Transverse colon (tissue), 4 donors: ENCODE results near the gene QKI. TPM values are rescaled to one million over a fixed set of nuclear protein-coding genes. Genes with fewer than 3 reads are reported as not detected.

ENCODE experiments used
- DNase-seq: peaks from one replicate; pipeline ENCODE4 v3.0.0-alpha.2; 2019
- H3K27ac ChIP-seq, 4 donors: fragments of 200-600 bp; sonication (generic); 2 replicates each; pipeline ENCODE4 v1.5.1; 2016 to 2018; ENCODE audit warnings: inconsistent platforms in 4 of 4
- H3K27me3 ChIP-seq: fragments of 200-600 bp; sonication (generic); 2 replicates; pipeline ENCODE4 v1.5.1; 2017; ENCODE audit warnings: inconsistent platforms
- H3K36me3 ChIP-seq, 4 donors: fragments of 200-600 bp; sonication (generic); 2 replicates each; pipeline ENCODE4 v1.5.1; 2017 to 2019; ENCODE audit warnings: inconsistent platforms in 4 of 4
- H3K4me1 ChIP-seq, 4 donors: fragments of 200-600 bp; sonication (generic); 2 replicates each; pipeline ENCODE4 v1.5.1; 2017 to 2020; ENCODE audit warnings: inconsistent platforms in 4 of 4
- H3K4me3 ChIP-seq, 4 donors: fragments of 200-600 bp; sonication (generic); 1 replicate in 1 of 4; 2 replicates in 3 of 4; pipeline versions ENCODE4 v1.5.1 to v1.6.1; 2017 to 2019; ENCODE audit warnings: inconsistent platforms in 4 of 4
- H3K9me3 ChIP-seq, 2 donors: fragments of 200-600 bp; sonication (generic); 2 replicates each; pipeline ENCODE4 v1.5.1; 2017 to 2019; ENCODE audit warnings: inconsistent platforms in 2 of 2
- EP300 ChIP-seq: sonication (generic); formaldehyde crosslinking; IDR thresholded peaks from one replicate; pipeline ENCODE4 v1.6.1; 2017; ENCODE audit warnings: antibody characterized with exemption, low read depth
- POLR2A ChIP-seq: fragments of 450-650 bp; IDR thresholded peaks from one replicate; pipeline ENCODE4 v1.6.1; 2016; ENCODE audit warnings: antibody characterized with exemption, mild to moderate bottlenecking, moderate library complexity
- POLR2AphosphoS5 ChIP-seq, 3 donors: sonication (generic); formaldehyde crosslinking; IDR thresholded peaks; one replicate each; pipeline ENCODE4 v1.6.1; 2016; ENCODE audit warnings: antibody characterized with exemption in 3 of 3
- WGBS, 2 donors: methylation state at CpG; one replicate each; pipeline ENCODE4 v1.1.5; 2018; ENCODE audit warnings: low coverage in 1 of 2; 5-methylcytosine and 5-hydroxymethylcytosine counted together
- in situ Hi-C, 4 donors: fragments of 200-750 bp; cut with MboI; loops; one replicate each; pipeline versions ENCODE4 v1.15.0 to v1.15.1; 2017; ENCODE audit warnings: low sequenced_read_pairs in 3 of 4, low pct_ligation_motif_present in 1 of 4, low pct_unique_long_range_greater_than_20kb in 1 of 4
- intact Hi-C: fragments of 100-400 bp; cut with DNase I; formaldehyde crosslinking; loops from one replicate; pipeline ENCODE4 v1.15.1; 2023; ENCODE audit warnings: low total_unique reads
- total RNA-seq, 4 donors: library from RNA; depleted of rRNA; stranded (reverse); fragments of >200 nt; gene quantifications; one replicate each; pipeline ENCODE4 v1.1.0, GENCODE V29; 2016
- TF ChIP-seq, protein P1 (sequence below), 5 experiments: fragments of 200-600 bp in 3 of 5; fragments of 450-650 bp in 2 of 5; sonication (generic) in 3 of 5; IDR thresholded peaks; 1 replicate in 2 of 5; 2 replicates in 3 of 5; pipeline ENCODE4 v1.5.1; 2016 to 2017; ENCODE audit warnings: antibody characterized with exemption in 5 of 5, inconsistent platforms in 3 of 5, mild to moderate bottlenecking in 2 of 5, moderate library complexity in 1 of 5

QKI gene
- total RNA-seq, 4 donors from 2014 or later: 8.4 to 41.8 (median 22.7) TPM

DNA sequence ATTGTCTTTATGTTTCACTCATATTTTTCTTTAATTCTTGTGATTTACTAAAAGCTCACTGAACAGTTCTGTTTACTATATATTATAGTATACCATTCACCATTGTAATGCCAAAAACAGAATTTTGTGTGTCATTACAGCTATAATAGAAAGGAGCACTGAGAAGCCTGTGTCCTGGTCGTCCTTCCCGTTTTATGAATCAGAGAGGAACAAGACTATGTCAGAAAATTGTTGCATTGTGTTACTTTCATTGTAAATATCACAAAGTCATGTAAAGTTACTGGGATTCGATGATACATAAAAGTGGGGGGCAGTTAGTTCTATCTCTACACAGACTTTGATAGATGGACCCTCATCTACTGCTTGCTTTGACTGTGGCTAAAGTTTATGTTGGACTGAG lies 145.1 kb downstream of the QKI start:
- no peaks in the 10 kb centered on the region for H3K27me3 ChIP-seq
- no peaks in the 10 kb centered on the region for H3K36me3 ChIP-seq
- TF ChIP-seq POLR2AphosphoS5 (IDR thresholded peaks at IDR 0.05): no peak
- TF ChIP-seq EP300: no peak
- TF ChIP-seq, protein P1, sequence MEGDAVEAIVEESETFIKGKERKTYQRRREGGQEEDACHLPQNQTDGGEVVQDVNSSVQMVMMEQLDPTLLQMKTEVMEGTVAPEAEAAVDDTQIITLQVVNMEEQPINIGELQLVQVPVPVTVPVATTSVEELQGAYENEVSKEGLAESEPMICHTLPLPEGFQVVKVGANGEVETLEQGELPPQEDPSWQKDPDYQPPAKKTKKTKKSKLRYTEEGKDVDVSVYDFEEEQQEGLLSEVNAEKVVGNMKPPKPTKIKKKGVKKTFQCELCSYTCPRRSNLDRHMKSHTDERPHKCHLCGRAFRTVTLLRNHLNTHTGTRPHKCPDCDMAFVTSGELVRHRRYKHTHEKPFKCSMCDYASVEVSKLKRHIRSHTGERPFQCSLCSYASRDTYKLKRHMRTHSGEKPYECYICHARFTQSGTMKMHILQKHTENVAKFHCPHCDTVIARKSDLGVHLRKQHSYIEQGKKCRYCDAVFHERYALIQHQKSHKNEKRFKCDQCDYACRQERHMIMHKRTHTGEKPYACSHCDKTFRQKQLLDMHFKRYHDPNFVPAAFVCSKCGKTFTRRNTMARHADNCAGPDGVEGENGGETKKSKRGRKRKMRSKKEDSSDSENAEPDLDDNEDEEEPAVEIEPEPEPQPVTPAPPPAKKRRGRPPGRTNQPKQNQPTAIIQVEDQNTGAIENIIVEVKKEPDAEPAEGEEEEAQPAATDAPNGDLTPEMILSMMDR (IDR thresholded peaks at IDR 0.05): no peak
- TF ChIP-seq POLR2A: no peak
- in situ Hi-C loops (loop anchor here in 1 of 4 donors (10.0 kb wide), 1 partner anchor 135 kb away; no protein-coding TSS in a partner anchor), intact Hi-C loops (loop anchor here (10.0 kb wide), 1 partner anchor 135 kb away; no protein-coding TSS in a partner anchor)
- DNase-seq: no peak
- H3K4me3 ChIP-seq: no peak overlapping the region
- WGBS, 2 donors: 56 to 100% methylated on average over 1 to 3 of the region's 3 CpGs
- H3K4me1 ChIP-seq: no peaks in the 10 kb centered on the region
- no peak overlapping the region for H3K27ac ChIP-seq
- no peaks in the 10 kb centered on the region for H3K9me3 ChIP-seq

DNA sequence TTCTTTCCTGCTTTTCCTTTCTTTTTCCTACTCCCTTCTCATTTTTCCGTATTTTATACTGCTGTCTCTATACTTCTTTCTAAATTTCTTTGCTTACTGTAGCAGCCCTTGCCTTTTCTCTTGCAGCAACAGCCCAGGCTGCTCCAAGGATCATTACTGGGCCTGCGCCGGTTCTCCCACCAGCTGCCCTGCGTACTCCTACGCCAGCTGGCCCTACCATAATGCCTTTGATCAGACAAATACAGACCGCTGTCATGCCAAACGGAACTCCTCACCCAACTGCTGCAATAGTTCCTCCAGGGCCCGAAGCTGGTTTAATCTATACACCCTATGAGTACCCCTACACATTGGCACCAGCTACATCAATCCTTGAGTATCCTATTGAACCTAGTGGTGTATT lies 148.8 kb downstream of the QKI start:
- Histone ChIP-seq H3K27me3 (no peaks in the 10 kb centered on the region), H3K4me1 (no peaks in the 10 kb centered on the region), H3K9me3 (no peaks in the 10 kb centered on the region), H3K36me3 (no peaks in the 10 kb centered on the region), H3K4me3 (no peak overlapping the region), H3K27ac (no peak overlapping the region)
- in situ Hi-C loops: no loop called here
- no peak for TF ChIP-seq EP300
- no peak for TF ChIP-seq POLR2AphosphoS5 (IDR thresholded peaks at IDR 0.05)
- TF ChIP-seq, protein P1 (IDR thresholded peaks at IDR 0.05): no peak
- no peak for TF ChIP-seq POLR2A
- 94 to 100% methylated on average over 4 to 8 of the region's 8 CpGs for WGBS, 2 donors
- intact Hi-C loops: no loop called here
- DNase-seq: no peak

DNA sequence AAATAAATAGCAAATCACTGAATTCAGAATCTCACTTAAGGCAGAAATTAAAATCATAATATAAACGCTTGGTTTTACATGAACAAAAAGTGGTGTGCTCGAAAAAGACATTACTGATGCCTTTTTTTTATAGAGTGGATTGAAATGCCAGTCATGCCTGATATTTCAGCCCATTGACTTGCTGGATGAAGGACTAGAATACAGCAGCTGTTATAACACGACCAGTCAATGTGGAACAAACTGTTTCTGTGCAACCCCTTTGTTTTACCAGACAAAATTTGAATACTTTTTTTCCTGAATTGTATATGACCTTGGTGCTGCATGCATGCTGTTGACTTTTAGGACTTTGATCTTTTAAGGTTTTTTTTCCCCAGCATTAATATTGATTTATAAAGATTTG lies 150.0 kb downstream of the QKI start:
- H3K27ac ChIP-seq: no peak overlapping the region
- WGBS, 2 donors: 78 to 88% methylated on average over 3 of the region's 3 CpGs
- in situ Hi-C loops (no loop called here), intact Hi-C loops (no loop called here)
- TF ChIP-seq, protein P1 (IDR thresholded peaks at IDR 0.05): no peak
- TF ChIP-seq POLR2A (no peak), POLR2AphosphoS5 (IDR thresholded peaks at IDR 0.05) (no peak), EP300 (no peak)
- H3K4me1 ChIP-seq: no peaks in the 10 kb centered on the region
- no peaks in the 10 kb centered on the region for H3K27me3 ChIP-seq
- no peaks in the 10 kb centered on the region for H3K9me3 ChIP-seq
- no peaks in the 10 kb centered on the region for H3K36me3 ChIP-seq
- no peak overlapping the region for H3K4me3 ChIP-seq
- DNase-seq: no peak

DNA sequence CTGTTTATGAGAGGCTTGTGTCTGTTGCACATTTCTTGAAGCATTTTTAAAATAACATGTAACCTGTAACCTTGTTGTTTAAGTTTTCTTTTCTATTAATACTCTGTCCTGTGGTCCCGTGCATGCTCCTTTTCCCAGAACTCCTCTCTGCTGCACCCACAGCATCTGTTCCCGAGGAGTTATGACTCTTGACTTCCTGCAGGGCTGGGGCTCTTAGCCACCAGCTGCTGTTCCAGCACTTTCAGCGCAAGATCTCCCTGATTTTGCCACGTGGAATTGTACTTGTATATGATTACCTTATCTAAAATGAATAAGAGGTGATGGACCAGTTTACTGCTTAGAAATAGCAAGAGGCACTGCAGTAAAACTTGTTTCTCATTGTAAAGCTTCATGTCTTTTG lies 150.6 kb downstream of the QKI start:
- TF ChIP-seq, protein P1 (IDR thresholded peaks at IDR 0.05): no peak
- TF ChIP-seq POLR2AphosphoS5 (IDR thresholded peaks at IDR 0.05): no peak
- TF ChIP-seq EP300: no peak
- TF ChIP-seq POLR2A: no peak
- in situ Hi-C loops: no loop called here

More for the DNA sequence above, 150.6 kb downstream of the QKI start:
- Histone ChIP-seq H3K4me1 (no peaks in the 10 kb centered on the region), H3K36me3 (no peaks in the 10 kb centered on the region), H3K4me3 (no peak overlapping the region), H3K9me3 (no peaks in the 10 kb centered on the region), H3K27me3 (no peaks in the 10 kb centered on the region), H3K27ac (no peak overlapping the region)
- 38 to 49% methylated on average over 4 of the region's 4 CpGs for WGBS, 2 donors
- DNase-seq: no peak
- intact Hi-C loops: no loop called here
